Activated gamma-delta T cell treated with anti-CD3 and anti-CD28 coated beads, Interleukin-2, amount 50 U/mL, for 16 hours (primary cell): ENCODE measurements around the gene P2RX3.

ENCODE experiments used
- DNase-seq: peaks from one replicate; pipeline ENCODE4 v3.0.0-alpha.2; 2020; ENCODE audit warnings: low read depth

The P2RX3 gene

DNA sequence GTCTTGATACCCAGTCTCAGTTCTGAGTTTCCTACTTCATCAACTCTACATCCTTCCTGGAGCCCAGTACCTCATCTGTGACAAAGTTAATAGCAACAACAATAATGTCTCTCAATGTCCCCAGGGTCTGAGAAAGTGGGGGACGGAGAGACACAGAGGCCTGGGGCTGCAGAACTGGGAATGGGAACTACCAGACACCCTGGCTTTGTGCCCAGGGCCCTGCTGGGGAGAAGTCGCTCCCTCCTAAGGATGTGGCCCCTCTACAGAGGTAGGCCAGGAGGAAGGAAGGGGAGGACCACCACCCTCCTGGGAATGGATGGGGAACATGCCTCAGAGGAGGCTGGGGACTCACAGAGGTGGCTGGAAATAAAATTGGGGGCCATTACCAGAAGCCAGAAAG is 37.3 kb downstream of the P2RX3 start:
- DNase-seq, result no peak

DNA sequence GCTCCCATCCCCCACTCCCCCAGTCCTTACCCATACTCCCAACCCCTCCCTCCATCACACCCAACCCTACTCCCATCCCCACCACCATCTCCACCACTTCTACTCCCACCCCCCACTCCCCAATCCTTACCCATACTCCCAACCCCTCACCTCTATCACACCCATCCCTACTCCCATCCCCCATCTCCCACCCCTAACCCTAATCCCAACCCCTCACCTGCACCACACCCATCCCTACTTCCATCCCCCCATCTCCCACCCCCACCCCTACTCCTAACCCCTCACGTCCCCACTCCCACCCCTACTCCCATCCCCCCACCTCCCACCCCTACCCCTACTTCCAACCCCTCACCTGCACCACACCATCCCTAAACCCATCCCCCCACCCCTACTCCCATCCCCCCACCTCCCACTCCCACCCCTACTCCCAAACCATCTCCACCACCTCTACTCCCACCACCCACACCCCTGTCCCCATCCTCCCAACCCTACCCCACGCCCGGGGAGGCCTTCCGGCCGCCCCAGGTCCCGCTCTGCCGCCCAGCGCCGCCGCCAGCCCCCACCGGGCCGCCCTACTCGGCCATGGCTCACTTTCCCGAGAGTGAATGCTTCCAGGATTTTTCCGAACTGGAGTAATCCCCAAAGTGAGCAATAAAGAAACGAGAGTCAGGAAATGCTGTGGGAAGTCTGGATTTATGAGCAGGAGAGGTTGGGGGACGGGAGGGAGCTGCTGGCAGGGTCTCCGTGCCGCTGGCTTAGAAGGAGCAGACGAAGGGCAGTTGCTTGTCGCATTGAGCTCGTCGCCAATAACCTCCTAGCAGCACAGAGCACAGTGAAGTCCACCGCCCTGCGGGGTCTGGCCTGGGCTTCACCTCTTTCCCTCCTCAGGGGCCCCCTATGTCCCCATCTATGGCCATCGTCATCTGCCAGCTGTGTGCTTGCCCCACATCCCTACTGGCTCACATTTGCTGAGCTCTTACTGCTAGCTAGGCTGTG is 38.2 kb downstream of the P2RX3 start:
- DNase-seq, result no peak

DNA sequence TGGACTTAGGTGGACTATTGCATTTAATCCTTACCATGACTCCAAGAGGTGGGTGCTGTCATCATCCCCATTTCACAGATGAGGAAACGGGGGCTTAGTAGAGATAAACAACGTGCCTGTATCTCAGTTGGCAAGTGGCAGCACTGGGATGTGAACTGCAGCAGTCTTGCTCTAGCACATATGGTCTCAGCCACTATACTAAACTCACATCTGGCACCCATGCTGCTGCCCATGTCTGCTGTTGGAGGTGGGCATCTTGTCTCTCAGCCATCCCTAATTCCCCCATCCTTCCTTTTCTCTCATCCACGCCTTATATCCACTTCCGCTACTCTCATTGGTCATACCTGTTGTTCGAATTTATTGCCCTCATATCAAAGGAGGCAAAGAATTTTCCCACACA is 39.0 kb downstream of the P2RX3 start:
- no peak for DNase-seq

DNA sequence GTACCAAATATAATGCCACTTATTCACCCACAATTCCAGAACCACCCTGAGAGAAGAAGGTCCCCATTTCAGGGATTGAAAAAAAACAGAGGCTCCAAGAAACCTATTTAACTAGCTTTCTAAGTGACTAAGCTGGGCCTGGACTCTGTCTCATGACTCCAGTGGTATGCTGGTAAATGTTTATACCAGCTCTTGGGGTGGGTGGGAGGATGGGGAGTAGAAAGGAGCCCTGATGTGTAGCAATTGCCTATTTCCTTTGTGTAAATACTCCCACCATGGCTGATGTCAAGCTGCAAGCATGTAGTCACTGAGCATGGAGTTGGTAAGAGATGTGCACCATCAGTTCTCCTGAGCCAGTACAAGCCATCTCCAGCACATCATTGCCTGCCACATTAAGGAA is 40.0 kb downstream of the P2RX3 start:
- DNase-seq, result no peak

DNA sequence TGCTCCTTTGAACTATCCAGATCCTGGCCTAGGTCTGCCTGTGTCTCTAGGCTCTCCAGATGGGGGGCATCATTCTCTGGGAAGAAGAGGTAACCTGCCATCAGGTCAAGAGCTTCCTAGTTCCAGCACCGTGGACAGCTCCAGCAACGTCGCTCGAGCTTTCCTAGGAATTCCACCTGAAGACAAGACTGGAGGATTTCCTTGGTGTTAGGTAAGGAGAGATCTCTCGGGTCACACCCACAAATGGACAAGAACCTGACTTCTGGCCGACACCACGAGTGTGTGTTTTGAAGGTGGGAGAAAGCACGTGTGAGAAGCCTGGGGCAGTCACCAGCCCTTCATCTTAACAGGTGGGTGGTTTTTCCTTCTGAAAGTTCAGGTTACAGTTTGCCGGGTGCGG is 41.6 kb downstream of the P2RX3 start:
- no peak for DNase-seq

DNA sequence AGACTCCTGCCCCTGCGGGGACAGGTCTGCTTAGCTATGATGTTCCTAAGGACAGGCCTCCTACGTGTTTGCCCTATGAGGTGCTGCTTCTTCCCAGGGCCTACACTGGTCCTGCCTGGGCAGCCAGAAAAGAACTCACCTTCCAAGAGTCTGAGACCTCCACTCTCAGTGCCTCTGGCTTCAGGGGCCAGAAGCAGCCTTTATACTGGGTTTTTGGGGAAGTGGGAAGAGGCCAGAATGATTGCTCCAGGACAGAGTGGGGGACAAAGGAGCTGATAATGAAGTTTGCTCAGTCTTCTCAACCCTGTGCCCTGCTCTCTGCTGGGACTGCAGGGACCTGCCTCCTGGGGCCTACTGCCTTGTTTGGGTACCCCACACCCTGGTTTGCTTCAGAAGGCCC is 42.8 kb downstream of the P2RX3 start, which contains the start of gene PRG3:
PRG3 (minus strand) TSS at position 176 of the 400 bp plus-strand sequence. CDS start 442 bp downstream, outside the sequence.
- DNase-seq, result no peak

DNA sequence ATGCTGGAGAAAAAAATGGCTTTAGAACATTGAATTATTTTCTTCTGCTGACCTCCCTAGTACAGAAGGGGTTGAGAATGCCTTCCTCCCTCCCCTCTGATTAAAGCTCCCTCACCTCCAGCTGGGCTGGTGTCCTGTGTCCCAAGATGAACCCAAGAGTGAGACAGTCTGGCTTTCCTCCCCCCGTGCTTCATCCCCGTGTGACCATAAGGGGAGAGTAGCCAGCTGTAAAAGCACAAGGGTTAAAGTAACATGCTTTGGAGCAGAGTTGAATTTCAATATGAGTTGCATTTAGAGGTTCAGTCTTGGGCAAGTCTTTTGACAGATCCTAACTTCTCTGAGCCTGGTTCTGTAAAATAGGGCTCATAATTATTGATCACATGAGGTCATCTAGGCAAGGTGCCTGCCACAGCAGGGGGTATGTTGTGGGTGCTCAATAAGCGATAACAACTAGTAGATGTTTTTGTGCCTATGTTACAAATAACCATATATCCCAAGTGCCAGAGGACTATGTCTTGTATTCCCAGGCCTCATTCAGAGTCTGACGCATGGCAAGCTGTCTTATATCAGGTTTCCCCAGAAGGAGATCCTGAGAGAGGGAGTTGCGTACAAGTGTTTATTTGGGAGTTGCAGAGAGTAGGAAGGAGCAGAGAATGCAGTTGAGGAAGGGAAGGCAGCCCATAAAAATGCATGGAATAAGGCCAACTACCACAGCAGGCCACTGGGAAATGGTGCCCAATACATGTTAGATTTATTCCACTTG is 48.2 kb downstream of the P2RX3 start:
- DNase-seq, result no peak

DNA sequence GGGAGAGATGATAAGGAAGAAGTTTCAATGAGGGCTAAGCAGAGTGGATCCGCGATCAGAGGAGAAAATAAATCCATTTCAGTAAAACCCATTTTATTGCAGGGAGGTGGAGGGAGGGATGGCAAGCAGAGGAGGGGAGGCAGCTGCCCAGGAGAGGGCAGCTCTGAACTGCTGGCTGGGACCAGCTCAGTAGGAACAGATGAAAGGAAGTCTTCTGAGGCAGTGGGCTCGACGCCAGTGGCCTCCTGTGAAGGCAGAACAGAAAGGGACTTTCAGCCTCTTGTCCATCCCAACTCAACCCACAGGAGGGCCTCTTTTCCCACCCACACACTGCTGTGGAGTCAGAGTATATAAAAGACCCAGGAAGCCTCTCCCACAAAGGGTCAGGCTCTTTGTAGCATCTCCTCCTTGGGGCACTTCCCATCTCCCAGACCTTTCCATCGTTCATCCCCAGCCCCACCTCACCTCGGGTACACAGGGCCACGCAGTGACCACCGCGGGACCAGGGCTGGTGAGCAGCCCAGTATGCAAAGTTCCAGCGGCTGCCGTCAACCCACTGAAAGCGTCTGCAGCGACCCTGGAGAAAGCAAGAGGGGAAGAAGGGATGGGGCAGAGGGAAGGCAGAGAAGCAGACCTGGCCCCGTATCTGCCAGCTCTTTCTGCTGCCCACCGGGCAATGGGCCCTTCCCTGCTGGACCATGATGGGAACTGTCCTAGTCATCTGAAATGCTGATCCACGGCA is 49.3 kb downstream of the P2RX3 start:
- no peak for DNase-seq

DNA sequence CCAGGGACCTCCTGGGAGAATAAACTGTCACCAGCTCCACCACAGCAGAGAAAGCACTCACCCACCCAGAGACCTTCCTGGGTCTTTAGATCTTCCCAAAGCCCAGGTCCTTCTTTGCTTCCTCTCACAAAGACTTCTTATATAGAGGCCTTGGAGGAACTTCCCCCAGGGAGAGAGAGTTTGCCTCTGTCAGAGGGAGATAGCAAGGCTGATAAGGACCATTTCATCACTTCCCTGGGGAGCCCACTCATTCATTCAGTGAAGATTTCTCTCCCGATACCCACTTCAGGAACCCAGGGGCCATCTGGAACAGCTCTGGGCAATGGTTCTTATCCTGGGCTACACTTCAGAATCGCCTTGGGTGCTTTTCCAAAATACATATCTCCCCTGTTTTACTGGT is 52.4 kb downstream of the P2RX3 start, which contains the start of gene PRG2:
PRG2 (minus strand) TSS at position 116 of the 400 bp plus-strand sequence. CDS start 706 bp downstream, outside the sequence.
- no peak for DNase-seq

DNA sequence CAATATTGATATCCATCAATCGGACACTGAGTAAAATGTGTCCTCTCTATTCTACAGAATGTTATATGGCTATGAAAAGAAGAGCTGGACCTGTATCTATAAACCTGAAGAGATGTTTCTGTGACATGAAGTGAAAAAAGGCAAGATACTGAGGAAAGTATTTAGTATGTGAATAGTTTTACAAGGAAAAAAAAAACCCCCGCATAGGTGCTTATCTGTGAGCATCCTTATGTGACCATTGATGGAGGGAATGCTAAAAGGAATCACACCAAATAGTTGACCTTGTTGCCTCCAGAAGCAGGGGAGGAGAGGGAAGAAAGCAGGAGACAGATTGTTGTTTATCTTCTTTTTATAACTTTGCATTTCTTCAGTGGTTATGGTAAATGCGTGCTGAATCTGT is 53.0 kb downstream of the P2RX3 start:
- DNase-seq, result no peak

DNA sequence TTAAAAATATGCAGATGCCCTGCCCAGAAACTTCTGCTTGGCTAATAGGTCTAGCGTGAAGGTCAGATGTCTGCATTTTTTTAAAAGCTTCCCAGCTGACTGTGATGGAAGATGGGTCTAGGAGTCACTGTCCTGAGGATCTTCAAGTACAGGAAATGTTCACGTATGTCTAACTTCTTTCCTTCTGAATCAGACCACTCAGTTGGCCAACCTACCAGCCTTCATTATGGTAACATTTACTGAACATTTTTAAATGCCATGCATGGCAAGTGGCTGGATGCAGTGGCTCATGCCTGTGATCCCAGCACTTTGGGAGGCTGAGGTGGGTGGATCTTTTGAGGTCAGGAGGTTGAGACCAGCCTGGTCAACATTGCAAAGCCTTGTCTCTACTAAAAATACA is 53.4 kb downstream of the P2RX3 start:
- no peak for DNase-seq

DNA sequence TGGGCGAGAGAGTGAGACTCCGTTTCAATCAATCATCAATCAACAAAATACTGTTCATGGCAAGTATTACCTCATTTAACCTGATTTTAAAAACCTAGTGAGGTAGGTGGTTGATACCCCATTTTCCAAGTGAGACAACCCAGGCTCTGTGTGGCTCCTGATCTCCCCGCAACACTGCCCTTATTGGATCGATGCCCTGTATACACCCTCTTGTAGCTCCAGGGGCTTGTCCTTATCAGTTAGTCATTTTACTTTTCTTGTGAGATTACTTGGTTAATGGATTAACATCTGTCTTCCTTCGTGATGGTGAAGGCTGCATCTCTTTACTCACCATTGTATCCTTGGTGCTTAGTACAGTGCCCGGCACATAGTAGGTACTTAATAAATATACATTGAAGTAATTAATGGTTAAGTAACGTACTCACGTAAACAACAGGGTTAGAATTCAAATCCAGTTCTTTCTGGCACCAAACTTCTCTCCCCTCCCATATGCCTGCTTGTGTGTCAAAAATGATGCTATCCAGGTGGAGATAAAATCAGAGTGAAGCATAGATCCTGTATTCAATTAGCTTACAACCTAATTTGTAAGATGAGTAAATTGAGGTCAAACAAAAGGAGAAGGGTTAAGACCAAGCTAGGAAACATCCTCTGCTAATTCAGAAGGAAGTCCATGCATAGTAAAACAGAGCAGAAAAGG is 54.1 kb downstream of the P2RX3 start:
- DNase-seq, result no peak

DNA sequence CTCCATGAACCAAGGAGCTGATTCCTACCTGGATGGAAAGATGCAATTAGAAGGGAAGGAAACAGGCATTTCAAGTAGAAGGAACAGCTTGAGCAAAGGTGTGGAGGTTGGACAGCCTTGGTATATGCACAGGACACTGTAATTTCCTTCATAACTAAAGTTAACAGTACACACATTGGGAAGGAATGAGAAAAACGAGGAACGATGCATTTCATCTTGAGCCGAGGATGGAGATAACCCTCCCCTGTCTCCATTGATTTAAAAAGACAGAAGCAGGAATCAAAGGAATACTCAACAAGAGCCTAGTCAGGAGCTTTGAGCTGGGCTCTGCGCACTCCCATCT is 54.6 kb downstream of the P2RX3 start:
- DNase-seq, result no peak

DNA sequence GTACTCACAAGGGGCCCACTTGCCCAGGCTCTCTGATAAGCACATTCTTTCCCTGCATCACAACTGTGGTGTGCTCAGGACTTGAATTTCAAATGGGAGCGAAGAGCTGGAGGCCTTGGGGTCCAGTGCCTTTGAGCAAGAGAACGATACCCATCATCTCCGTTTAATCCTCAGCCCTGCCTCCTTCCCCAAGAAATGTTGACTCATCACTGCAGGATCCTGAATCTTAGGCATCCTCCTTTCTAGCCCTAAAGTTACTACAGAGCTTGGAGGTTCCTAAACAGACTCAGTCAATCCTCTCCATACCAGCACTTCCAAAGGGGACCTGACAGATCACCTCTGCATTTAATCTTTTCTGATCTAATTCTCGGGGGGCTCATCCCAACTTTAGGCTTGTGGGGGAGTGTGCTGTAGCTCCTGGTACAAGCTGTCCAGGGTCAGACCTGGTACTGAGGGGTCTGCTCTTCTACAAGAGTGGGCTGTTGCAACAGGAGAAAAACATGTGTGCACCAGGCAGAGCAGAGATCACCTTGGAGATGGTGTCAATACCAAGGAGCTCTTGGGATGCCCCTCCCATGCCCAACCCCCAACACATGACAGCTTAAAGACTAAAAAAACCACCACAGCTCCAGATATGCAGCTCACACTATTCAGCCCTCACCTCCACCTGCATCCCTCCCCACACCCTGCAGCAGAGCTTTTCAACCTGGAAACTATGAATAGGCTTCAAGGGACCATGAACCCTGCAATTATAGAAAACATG is 56.2 kb downstream of the P2RX3 start:
- DNase-seq, result no peak

DNA sequence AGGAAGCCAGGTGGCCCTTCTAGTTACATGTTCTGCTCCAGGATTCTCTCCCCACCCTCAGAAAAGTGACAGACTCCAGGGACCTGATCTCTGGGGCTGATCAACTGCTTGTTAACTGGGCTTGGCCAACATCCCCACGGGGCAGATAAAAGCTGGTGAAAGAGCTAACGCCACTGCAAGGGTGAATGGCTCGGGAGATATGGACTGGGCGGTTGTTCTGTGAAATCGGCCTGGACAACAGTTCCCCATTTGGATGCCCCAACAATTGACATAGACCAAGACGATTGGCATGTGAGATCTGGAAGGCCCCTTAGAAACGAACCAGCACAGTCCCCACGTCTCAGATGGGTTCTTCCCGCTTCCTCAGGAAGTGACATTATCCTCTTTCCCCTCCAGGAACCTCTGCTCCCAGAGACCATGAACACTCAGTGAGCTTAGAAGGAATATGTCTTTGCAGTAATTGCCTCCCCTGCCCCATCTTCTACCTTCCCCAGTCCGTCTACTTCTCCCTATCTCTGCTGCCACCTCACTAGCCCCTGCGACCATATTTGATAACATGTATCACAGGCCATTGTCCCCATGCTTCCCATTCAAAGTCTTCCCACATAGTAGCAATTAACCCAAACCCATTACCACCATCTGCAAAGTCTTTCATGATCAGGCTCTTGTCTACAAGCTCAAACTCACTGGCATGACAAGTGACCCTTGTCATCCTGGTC is 57.9 kb downstream of the P2RX3 start:
- DNase-seq, result no peak

DNA sequence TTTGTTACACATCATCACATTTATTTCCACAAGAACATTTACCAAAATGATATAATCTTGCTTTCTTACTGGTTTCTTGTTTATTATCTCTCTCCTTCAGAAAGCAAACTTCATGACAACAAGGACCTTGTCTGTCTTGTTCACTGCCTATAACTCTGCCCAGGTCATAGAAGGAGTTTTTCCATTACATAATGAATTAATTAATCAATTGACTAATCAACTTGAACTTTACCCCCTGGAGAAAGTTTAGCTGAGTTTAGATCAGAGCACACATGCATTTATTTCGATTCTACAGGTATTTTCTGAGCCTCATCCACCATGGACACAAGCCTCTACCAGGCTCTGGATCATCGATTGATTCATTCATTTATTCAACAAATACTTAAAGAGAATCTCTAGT is 58.6 kb downstream of the P2RX3 start:
- no peak for DNase-seq

DNA sequence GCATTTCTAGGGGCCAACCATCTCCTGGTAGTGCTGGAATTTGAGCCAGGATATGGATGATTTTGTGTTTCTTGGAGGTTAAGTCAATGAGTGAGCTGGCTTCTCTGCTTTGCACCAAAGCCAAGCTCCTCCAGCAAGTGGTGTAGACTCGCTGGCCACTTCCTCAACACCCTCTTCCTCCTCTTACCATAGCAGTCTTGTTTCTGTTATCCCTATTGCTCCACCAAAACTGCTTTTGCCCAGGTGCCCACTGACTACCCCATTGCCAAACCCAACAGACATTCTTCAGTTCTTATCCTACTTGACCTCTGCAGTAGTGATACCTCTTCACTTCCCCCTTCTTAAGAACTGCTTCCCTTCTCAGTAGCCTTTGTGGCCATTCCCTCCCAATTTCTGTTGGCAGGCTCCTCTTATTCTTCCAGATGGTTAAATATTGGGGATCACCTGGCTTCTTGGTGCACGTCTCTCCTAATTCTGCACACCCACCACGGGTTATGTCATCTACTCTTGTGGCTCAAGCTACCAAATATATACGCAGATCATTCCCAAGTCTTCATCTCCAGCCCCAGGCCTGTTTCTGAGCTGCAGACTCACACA is 59.3 kb downstream of the P2RX3 start:
- no peak for DNase-seq

DNA sequence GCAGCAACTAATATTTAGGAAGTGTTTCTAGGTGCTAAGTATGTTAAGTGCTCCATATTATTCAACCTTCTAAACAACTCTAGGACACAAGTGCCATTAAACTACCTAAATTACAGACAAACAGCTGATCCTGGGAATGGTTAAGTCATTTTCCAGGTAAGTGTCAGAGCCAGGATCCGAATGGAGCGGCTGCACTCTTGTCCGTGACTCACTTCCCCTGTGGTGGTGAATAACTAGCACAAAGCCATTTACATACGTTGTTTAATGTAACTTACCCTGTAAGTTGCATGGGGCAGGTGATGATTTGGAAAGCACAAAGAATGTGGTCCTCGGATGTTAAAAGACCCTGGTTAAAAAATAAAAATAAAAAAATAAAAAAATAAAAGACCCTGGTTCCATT is 61.1 kb downstream of the P2RX3 start:
- no peak for DNase-seq

DNA sequence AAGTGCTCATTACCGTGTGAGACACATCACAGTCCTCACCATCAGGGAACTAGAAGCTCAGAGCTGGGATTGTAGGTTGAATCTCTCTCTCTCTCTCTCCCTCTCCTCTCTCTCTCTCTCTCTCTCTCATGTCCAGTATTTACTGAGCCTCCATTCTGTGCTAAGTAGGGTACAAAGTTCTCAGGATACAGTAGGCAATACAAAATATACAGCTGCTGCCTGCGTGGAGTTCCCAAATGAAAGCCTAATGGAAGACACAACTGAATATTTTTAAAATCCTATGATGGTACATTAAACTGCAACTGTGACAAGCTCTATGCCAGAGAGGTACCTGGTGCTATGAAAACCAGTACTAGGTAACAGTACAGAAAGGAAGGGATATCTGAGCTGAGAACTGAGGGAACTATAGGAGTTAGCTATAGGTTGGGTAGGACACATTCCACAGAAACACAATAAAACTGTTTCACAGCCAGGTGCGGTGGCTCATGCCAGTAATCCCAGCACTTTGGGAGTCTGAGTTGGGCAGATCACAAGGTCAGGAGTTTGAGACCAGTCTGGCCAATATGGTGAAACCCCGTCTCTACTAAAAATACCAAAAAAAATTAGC is 61.9 kb downstream of the P2RX3 start:
- no peak for DNase-seq
